Measurements from ENCODE around the gene RPL39L.
"Not testable (repeated sequence)": the region's sequence is repeated elsewhere in the genome, so short reads cannot be mapped to it uniquely, and the experiment has no call there.

Gene RPL39L

GRCh38 chr3:187162265-187162953 is 23.1 kb upstream of the RPL39L start:
- H3K4me3 Mint-ChIP-seq, result no peak overlapping the region
- H3K36me3 Mint-ChIP-seq (ENCODE audit: low read depth), result no peaks in the 10 kb centered on the region
- H3K27ac Mint-ChIP-seq, result no peak overlapping the region
- H3K9me3 Mint-ChIP-seq, result peaks cover 9% of the 10 kb centered on the region
- no peaks in the 10 kb centered on the region for H3K27me3 Mint-ChIP-seq
- no peaks in the 10 kb centered on the region for H3K4me1 Mint-ChIP-seq (ENCODE audit: low read depth)

- Mint-ChIP-seq H3K36me3 (ENCODE audit: low read depth) (no peaks in the 10 kb centered on the region), H3K9me3 (peaks cover 9% of the 10 kb centered on the region), H3K4me3 (no peak overlapping the region), H3K27me3 (no peaks in the 10 kb centered on the region), H3K27ac (no peak overlapping the region), H3K4me1 (ENCODE audit: low read depth) (no peaks in the 10 kb centered on the region)
Observed at GRCh38 chr3:187161556-187161955, 22.3 kb upstream of the RPL39L start.

- peak overlapping the region; percentile 42 for H3K27ac Mint-ChIP-seq
- no peak overlapping the region for H3K4me3 Mint-ChIP-seq
- peaks cover 6% of the 10 kb centered on the region for H3K36me3 Mint-ChIP-seq (ENCODE audit: low read depth)
- peaks cover 6% of the 10 kb centered on the region for H3K27me3 Mint-ChIP-seq
- H3K4me1 Mint-ChIP-seq (ENCODE audit: low read depth), result no peaks in the 10 kb centered on the region
- H3K9me3 Mint-ChIP-seq, result peaks cover 7% of the 10 kb centered on the region
Observed at GRCh38 chr3:187150599-187150998, 11.3 kb upstream of the RPL39L start.

GRCh38 chr3:187150186-187150585 is 10.9 kb upstream of the RPL39L start:
- Mint-ChIP-seq H3K36me3 (ENCODE audit: low read depth) (peaks cover 7% of the 10 kb centered on the region), H3K27ac (no peak overlapping the region), H3K27me3 (peaks cover 6% of the 10 kb centered on the region), H3K9me3 (peaks cover 8% of the 10 kb centered on the region), H3K4me3 (no peak overlapping the region), H3K4me1 (ENCODE audit: low read depth) (no peaks in the 10 kb centered on the region)

- Mint-ChIP-seq H3K27me3 (no peaks in the 10 kb centered on the region), H3K4me1 (ENCODE audit: low read depth) (no peaks in the 10 kb centered on the region), H3K4me3 (no peak overlapping the region), H3K27ac (no peak overlapping the region), H3K36me3 (ENCODE audit: low read depth) (peaks cover 16% of the 10 kb centered on the region), H3K9me3 (peaks cover 23% of the 10 kb centered on the region)
Observed at GRCh38 chr3:187146389-187146788, 7.1 kb upstream of the RPL39L start.

- Mint-ChIP-seq H3K4me1 (ENCODE audit: low read depth) (no peaks in the 10 kb centered on the region), H3K27ac (no peak overlapping the region), H3K27me3 (no peaks in the 10 kb centered on the region), H3K36me3 (ENCODE audit: low read depth) (peaks cover 16% of the 10 kb centered on the region), H3K4me3 (no peak overlapping the region), H3K9me3 (peaks cover 23% of the 10 kb centered on the region)
Observed at GRCh38 chr3:187145149-187145895, 6.0 kb upstream of the RPL39L start.

GRCh38 chr3:187139895-187140253 is 578 bp upstream of the RPL39L start:
- Mint-ChIP-seq H3K36me3 (ENCODE audit: low read depth) (peaks cover 22% of the 10 kb centered on the region), H3K4me1 (ENCODE audit: low read depth) (peaks cover 24% of the 10 kb centered on the region), H3K27ac (peak overlapping the region; percentile 96), H3K9me3 (peaks cover 22% of the 10 kb centered on the region), H3K4me3 (peak overlapping the region; percentile 88), H3K27me3 (no peaks in the 10 kb centered on the region)

DNA sequence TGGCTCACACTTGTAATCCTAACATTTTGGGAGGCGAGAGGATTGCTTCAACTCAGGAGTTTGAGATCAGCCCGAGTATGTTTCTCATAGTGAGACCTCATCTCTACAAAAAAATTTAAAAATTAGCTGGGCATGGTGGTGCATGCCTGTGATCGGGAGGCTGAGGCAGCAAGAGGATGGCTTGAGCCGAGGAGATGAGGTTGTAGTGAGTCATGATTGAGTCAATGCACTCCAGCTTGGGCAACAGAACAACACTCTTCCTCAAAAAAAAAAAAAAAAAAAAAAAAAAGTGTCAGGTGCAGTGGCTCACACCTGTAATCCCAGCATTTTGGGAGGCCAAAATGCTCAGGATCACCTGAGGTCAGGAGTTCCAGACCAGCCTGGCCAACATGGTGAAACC is 2.4 kb downstream of the RPL39L start:
- Mint-ChIP-seq H3K27me3 (no peaks in the 10 kb centered on the region), H3K4me1 (ENCODE audit: low read depth) (peaks cover 34% of the 10 kb centered on the region), H3K27ac (no peak overlapping the region), H3K36me3 (ENCODE audit: low read depth) (peaks cover 13% of the 10 kb centered on the region), H3K4me3 (no peak overlapping the region), H3K9me3 (peaks cover 9% of the 10 kb centered on the region)

DNA sequence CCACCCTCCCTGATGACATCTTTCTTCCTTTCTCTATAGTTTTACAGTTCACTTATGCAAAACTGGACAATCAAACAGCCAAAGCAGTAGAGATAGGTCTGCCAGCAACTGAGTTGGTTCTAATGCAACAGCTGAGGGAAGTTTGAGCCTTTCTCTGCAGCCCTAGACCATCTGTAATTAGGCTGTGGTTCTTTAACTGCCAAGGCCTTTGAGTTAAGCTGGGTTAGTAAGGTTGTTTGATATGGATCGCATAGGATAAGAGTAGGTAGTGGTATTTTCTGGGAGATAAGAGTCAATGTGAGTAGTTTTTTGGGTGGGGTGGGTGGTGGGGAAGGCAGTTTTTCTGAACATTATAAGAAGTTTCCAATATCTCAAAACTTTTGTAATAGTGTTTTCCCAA is 3.0 kb downstream of the RPL39L start:
- H3K4me3 Mint-ChIP-seq, result no peak overlapping the region
- no peak overlapping the region for H3K27ac Mint-ChIP-seq
- H3K36me3 Mint-ChIP-seq (ENCODE audit: low read depth), result peaks cover 13% of the 10 kb centered on the region
- H3K4me1 Mint-ChIP-seq (ENCODE audit: low read depth), result peaks cover 34% of the 10 kb centered on the region
- H3K27me3 Mint-ChIP-seq, result no peaks in the 10 kb centered on the region
- H3K9me3 Mint-ChIP-seq, result peaks cover 9% of the 10 kb centered on the region

DNA sequence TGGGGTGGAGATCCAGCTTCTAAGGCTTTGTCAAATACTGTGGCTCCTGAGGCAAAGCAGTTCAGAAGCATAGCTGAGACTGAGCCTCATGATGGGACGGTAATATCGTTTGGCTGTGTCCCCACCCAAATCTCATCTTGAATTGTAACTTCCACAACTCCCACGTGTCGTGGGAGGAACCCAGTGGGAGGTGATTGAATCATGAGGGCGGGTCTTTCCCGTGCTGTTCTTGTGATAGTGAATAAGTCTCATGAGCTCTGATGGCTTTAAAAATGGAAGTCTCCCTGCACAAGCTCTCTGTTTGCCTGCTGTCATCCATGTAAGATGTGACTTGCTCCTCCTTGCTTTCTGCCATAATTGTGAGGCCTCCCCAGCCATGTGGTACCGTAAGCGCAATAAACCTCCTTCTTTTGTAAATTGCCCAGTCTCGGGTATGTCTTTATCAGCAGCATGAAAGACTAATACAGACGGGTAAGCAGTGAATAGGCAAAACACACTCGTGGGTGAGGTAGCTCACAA is 4.1 kb downstream of the RPL39L start:
- not testable (repeated sequence) for H3K4me3 Mint-ChIP-seq
- peaks cover 20% of the 10 kb centered on the region for H3K36me3 Mint-ChIP-seq (ENCODE audit: low read depth)

GRCh38 chr3:187133181-187133580 is 6.1 kb downstream of the RPL39L start:
- peaks cover 42% of the 10 kb centered on the region for H3K4me1 Mint-ChIP-seq (ENCODE audit: low read depth)
- H3K36me3 Mint-ChIP-seq (ENCODE audit: low read depth), result peaks cover 34% of the 10 kb centered on the region
- not testable (repeated sequence) for H3K4me3 Mint-ChIP-seq, H3K27ac Mint-ChIP-seq, H3K27me3 Mint-ChIP-seq
- H3K9me3 Mint-ChIP-seq, result peaks cover 17% of the 10 kb centered on the region

More for the DNA sequence above, 4.1 kb downstream of the RPL39L start:
- Mint-ChIP-seq H3K4me1 (ENCODE audit: low read depth) (peaks cover 45% of the 10 kb centered on the region), H3K9me3 (peaks cover 11% of the 10 kb centered on the region)
- H3K27ac Mint-ChIP-seq, H3K27me3 Mint-ChIP-seq: not testable (repeated sequence)

GRCh38 chr3:187132666-187133065 is 6.6 kb downstream of the RPL39L start:
- H3K9me3 Mint-ChIP-seq, result peaks cover 17% of the 10 kb centered on the region
- H3K4me1 Mint-ChIP-seq (ENCODE audit: low read depth), result peaks cover 40% of the 10 kb centered on the region
- H3K27me3 Mint-ChIP-seq, result no peaks in the 10 kb centered on the region
- peak overlapping the region; percentile 1 for H3K27ac Mint-ChIP-seq
- peaks cover 34% of the 10 kb centered on the region for H3K36me3 Mint-ChIP-seq (ENCODE audit: low read depth)
- H3K4me3 Mint-ChIP-seq, result no peak overlapping the region

DNA sequence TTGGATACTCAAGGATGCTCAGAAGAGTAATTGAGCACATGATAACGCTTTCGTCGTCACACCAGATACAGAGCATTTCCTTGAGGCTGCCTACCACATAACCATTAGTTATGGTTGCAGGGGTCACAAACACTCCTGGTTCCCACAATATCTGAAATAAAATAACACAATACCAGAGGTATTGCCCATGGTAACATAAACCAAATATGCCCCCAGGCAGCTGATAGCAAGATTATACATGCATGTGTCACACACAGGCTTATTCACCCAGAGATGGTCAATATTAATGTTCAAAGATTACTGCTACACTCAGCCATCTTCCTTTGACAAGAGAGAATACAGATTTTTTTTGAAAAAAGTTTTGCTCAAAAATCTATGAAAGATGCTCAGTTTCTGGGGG is 7.3 kb downstream of the RPL39L start:
- peaks cover 40% of the 10 kb centered on the region for H3K4me1 Mint-ChIP-seq (ENCODE audit: low read depth)
- H3K4me3 Mint-ChIP-seq, result no peak overlapping the region
- H3K9me3 Mint-ChIP-seq, result peaks cover 17% of the 10 kb centered on the region
- H3K36me3 Mint-ChIP-seq (ENCODE audit: low read depth), result peaks cover 34% of the 10 kb centered on the region
- H3K27ac Mint-ChIP-seq, result peak overlapping the region; percentile 1
- no peaks in the 10 kb centered on the region for H3K27me3 Mint-ChIP-seq

DNA sequence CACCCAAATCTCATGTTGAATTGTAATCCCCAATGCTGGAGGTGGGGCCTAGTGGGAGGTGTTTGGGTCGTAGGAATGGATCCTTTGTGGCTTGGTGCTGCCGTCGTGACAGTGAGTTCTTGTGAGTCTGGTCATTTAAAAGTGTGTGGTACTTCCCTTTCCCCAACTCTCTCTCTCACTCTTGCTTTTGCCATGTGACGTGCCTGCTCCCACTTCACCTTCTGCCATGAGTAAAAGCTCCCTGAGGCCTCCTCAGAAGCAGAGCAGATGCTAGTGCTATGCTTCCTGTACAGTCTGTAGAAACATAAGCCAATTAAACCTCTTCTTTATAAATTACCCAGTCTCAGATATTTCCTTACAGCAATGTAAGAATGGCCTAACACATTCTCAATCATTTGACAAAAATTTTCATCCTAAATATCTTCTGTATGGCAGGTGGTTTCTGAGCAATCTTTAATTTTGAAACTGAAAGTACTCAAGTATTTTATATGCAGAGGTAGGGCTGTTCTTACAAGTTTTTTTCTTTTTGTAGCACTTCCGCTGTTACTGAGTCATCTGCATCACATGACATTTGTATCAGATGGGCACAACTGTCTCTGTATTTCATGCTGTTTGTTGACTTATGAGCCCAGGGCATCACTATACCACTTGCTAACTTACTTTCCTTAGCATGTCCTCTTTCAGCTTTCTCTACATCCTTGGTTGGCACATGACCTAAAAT is 8.8 kb downstream of the RPL39L start:
- peaks cover 28% of the 10 kb centered on the region for H3K36me3 Mint-ChIP-seq (ENCODE audit: low read depth)

More for the DNA sequence above, 8.8 kb downstream of the RPL39L start:
- H3K4me1 Mint-ChIP-seq (ENCODE audit: low read depth), result peaks cover 37% of the 10 kb centered on the region
- H3K4me3 Mint-ChIP-seq, result peak overlapping the region; percentile 63
- H3K27ac Mint-ChIP-seq, result peak overlapping the region; percentile 95
- peaks cover 12% of the 10 kb centered on the region for H3K9me3 Mint-ChIP-seq
- no peaks in the 10 kb centered on the region for H3K27me3 Mint-ChIP-seq

Measured in stimulated activated naive CD8-positive, alpha-beta T cell treated with anti-CD3 and anti-CD28 coated beads, Interleukin-15, Interleukin-2, amounts not matched to agents 100 ng/mL and 50 ng/mL, for 24 hours (primary cell).